Caki2 (cell line): ENCODE measurements around the gene DOLK. TPM values are rescaled to one million over a fixed set of nuclear protein-coding genes. Genes with fewer than 3 reads are reported as not detected.

Experiments
- DNase-seq: peaks from one replicate; pipeline ENCODE4 v3.0.0-alpha.2; 2015; ENCODE audit warnings: low read depth
- in situ Hi-C: cut with HindIII; loops from 2 replicates; pipeline ENCODE4 v1.10.0; 2016; ENCODE audit warnings: low sequenced_read_pairs, low pct_unique_long_range_greater_than_20kb, mixed read lengths
- total RNA-seq: library from RNA; depleted of rRNA; stranded (reverse); fragments of >200 nt; shearing (Covaris generic); gene quantifications from 2 replicates; pipeline ENCODE4 v1.2.3, GENCODE V29; 2014; ENCODE audit warnings: low replicate concordance

DOLK gene
- total RNA-seq, 1 experiment from 2014 or later, result 28.3 TPM

DNA sequence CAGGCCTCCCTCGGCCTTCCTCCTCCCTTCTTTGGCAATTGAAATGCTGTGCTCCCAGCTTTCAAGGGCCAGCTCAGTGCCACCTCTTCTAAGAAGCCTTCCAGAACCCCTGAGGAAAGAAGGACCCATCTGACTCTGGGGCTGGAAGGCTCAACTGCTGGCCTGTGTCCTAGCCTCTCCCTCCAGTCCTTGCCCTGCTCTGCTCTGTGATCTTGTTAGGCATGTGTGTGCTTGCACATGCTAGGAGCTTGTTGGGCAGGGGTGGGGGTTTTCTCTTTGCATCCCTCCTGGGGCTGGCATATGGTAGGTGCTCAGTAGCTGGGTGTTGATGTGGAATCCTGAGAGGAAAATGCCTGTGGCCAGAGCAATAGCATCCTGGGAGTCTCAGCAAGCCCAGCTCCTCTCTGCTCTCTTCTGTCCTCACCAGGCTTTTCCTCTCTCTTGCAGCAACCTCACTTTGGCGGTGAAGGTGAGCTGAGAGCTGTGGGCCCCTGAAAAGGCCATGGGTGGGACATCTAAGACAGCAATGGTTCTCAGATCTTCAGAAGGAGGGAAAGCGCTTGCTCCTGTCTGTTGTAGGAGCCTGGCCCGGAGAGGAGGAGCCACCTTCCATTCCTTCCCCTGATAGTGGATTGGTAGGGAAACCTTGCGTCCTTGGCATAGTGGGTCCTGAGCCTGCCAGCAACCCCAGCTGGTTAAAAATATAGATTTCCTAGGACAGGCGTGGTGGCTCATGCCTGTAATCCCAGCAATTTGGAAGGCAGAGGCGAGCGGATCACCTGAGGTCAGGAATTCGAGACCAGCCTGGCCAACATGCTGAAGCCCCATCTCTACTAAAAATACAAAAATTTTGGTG, 9.9 kb downstream of the DOLK start:
- in situ Hi-C loops, result no loop called here
- DNase-seq, result no peak

DNA sequence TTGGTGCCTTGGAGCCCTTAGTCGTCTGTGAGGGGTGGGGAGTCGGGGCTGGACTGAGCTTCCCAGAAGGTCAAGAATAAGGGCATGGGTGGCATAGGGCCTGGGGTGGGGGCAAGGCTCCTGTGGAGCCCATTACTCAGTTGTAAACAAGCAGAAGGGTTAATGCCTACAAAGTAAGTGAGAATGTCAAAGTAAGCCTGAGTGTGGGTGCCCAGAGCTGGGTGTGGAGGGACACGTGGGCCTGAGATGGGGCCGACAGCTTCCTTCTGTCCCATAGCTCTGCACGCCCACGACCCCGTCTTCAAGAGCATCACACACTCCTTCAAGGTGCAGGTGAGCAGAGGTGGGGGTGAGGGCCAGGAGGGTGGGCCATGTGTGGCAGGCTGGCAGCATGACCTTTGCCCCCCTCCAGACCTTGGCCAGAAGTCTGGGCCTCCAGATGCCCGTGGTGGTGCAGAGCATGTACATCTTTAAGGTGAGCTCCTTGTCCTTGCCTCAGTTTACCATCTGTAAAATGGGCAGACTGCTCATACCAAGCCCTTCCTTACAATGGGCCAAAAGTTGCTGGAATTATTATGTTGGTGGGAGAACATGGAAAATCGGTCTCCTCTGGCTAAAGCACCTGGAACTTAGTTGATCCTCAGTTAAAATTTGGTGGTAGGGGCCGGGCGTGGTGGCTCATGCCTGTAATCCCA, 11.1 kb downstream of the DOLK start:
- in situ Hi-C loops, result no loop called here

DNA sequence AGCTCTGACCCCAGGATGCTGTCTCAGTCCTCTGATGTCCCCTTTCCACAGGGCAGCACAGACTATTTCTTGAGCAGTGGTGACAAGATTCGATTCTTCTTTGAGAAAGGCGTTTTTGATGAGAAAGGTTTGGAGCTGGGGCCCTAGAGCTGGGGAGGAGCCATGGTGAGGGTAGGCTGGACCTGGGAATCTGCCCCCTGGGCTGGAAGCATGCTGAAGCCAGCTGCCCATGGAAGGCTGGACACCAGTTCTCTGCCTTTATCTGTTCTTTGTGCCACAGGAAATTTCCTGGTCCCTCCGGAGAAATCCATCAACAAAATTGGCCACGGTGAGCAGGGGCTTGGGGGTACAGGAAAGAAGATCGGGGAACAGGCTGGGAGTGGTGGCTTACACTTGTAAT, 13.7 kb downstream of the DOLK start:
- in situ Hi-C loops, result no loop called here
- no peak for DNase-seq

More for the DNA sequence above, 11.1 kb downstream of the DOLK start:
- no peak for DNase-seq

DNA sequence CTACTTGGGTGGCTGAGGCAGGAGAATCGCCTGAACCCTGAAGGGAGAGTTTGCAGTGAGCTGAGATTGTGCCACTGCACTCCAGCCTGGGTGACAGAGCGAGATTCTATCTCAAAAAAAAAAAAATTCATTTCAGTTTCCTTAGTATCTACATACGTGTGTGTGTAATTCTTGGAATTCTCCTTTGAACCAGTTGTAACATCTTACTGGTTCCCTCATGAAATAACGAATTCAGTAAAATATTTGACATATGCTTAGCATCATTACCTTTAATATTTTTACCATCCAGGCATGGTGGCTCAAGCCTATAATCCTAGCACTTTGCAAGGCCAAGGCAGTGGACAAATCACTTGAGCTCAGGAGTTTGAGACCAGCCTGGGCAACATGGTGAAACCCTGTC, 17.8 kb downstream of the DOLK start:
- in situ Hi-C loops, result no loop called here
- no peak for DNase-seq

DNA sequence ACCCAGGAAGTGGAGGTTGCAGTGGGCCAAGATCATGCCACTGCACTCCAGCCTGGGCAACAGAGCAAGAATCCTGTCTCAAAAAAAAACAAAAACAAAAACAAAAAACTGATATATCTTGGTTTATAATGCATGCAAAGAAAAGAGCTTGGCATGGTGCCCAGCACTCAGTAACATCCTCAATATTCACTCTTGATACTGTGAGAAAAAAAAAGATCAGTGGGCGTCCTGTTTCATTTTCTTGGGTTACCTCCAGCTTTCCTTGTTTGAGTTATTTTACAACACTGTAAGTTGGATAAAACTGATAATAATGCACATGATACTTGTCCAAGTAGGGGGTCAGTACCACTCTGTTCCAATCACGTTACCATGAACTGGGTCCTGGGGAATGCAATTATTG, 18.8 kb downstream of the DOLK start:
- no peak for DNase-seq
- in situ Hi-C loops, result no loop called here

DNA sequence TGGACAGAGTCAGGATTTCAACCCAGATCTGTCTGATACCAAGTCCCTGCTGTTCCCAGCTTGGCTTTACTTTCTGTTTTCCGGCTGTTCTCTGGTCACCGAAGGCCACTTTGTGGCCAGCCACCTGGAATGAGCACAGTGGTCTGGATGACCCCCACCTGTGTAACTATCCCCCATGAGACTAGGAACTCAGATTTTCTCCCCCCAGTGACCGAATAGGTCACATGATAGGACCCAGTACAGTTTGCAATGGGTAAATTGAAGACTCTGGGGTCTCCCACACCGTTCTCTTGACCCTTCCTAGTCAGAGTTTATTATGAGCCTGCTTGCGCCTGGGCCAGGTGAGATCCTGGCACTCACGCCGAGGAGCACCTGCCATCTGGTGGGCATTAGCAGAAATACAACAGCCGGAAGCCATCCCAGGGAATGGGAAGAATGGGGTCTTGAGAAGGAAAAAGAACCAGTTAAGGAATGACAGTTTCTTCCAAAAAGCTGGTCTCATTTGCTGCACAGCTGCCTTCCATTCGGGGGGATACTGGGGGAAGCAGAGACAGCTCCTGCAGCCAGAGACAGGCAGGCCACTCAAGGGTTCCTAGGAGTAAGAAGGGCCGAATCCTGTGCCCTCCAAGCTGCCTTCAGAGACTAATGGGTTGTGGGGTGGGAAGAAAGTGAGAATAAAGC, 19.5 kb downstream of the DOLK start:
- DNase-seq, result peak; percentile 46
- in situ Hi-C loops, result no loop called here

DNA sequence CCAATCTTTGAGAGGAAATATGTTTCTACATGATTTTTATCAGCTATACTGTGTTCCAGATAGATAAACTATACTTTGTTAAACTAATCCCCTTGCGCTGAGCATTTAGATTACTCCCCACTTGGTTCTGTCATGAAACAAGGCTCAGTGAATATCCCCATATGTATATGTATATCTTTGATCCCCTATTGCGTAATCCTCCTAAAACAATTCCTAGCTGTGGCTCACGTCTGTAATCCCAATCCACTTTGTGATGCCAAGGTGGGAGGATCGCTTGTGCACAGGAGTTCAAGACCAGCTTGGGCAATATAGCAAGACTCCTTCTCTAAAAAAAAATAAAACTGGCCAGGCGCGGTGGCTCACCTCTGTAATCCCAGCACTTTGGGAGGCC, 23.9 kb downstream of the DOLK start:
- in situ Hi-C loops, result no loop called here
- DNase-seq, result no peak

GRCh38 chr9:128921881-128922763, 25.3 kb downstream of the DOLK start:
- no peak for DNase-seq
- in situ Hi-C loops, result no loop called here

- in situ Hi-C loops, result no loop called here
- DNase-seq, result no peak
Observed at GRCh38 chr9:128920381-128921058, 26.9 kb downstream of the DOLK start, which contains the start of gene PHYHD1. Gene PHYHD1 (plus strand): TSS chr9:128920982. CDS start chr9:128922324, 1,342 bp downstream.

DNA sequence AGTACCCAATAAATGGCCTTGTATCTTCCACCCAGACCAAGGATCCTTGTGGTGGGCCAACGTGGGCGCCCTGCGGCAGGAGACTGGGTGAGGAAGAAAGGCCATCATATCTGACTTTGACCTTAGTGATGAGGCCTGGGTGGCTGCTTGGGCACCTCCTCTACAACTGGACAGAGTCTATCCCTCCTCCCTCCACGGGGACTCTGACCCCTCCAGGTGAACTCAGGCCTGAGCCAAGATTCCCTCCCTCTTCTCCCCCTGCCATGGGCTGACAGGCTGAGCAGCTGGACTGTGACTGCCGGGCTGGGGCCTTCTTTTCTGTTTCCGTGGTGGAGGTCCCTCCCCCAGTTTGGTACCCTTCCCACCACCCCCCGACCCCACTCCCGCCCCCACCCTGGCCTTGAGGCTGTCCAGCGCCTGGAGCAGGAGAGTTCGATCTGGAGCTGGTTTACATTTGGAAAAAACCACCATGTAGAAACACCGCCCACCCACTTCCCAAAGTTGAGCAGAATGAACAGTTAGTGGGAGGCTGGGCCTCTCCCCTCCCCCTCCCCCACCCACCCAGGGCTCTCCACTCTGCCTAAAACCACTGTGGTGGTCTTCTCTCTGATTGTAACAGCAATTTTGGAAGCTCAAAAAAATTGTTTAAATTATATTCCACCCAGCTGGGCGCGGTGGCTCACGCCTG, 27.9 kb downstream of the DOLK start:
- in situ Hi-C loops, result no loop called here

GRCh38 chr9:128918921-128919320, 28.5 kb downstream of the DOLK start:
- in situ Hi-C loops, result no loop called here
- DNase-seq, result no peak

More for the DNA sequence above, 27.9 kb downstream of the DOLK start:
- no peak for DNase-seq

GRCh38 chr9:128917151-128917849, 30.1 kb downstream of the DOLK start:
- DNase-seq, result no peak
- in situ Hi-C loops, result no loop called here

GRCh38 chr9:128916745-128917144, 30.7 kb downstream of the DOLK start:
- DNase-seq, result no peak
- in situ Hi-C loops, result no loop called here

DNA sequence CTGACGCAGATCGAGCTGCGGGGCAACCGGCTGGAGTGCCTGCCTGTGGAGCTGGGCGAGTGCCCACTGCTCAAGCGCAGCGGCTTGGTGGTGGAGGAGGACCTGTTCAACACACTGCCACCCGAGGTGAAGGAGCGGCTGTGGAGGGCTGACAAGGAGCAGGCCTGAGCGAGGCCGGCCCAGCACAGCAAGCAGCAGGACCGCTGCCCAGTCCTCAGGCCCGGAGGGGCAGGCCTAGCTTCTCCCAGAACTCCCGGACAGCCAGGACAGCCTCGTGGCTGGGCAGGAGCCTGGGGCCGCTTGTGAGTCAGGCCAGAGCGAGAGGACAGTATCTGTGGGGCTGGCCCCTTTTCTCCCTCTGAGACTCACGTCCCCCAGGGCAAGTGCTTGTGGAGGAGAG, 31.2 kb downstream of the DOLK start:
- in situ Hi-C loops, result no loop called here
- DNase-seq, result no peak

- no peak for DNase-seq
- in situ Hi-C loops, result no loop called here
Observed at GRCh38 chr9:128913995-128914772, 33.2 kb downstream of the DOLK start.
